WTC11 (cell line): Measurements from ENCODE around the gene TSEN2.

Source experiments
- ATF6 ChIP-seq: sonication (generic); formaldehyde crosslinking; IDR thresholded peaks from 2 replicates; pipeline ENCODE4 v1.8.1; 2023; ENCODE audit warnings: mild to moderate bottlenecking, missing genetic modification reagents
- CREB1 ChIP-seq: sonication (generic); formaldehyde crosslinking; IDR thresholded peaks from 2 replicates; pipeline ENCODE4 v1.8.0; 2023; ENCODE audit warnings: mild to moderate bottlenecking, missing genetic modification reagents
- ESRRA ChIP-seq: sonication (generic); formaldehyde crosslinking; IDR thresholded peaks from 2 replicates; pipeline ENCODE4 v1.8.1; 2022; ENCODE audit warnings: mild to moderate bottlenecking, missing genetic modification reagents, borderline replicate concordance
- GABPB1 ChIP-seq: sonication (generic); formaldehyde crosslinking; IDR thresholded peaks from 2 replicates; pipeline ENCODE4 v1.8.1; 2023; ENCODE audit warnings: mild to moderate bottlenecking, missing genetic modification reagents
- JAZF1 ChIP-seq: fragments of 250-450 bp; sonication (Bioruptor Pico); IDR thresholded peaks from 2 replicates; pipeline ENCODE4 v1.9.0; 2021; ENCODE audit warnings: moderate library complexity, mild to moderate bottlenecking, inconsistent platforms
- PREB ChIP-seq: sonication (generic); formaldehyde crosslinking; IDR thresholded peaks from 2 replicates; pipeline ENCODE4 v1.8.1; 2022; ENCODE audit warnings: mild to moderate bottlenecking, missing genetic modification reagents, moderate library complexity, borderline replicate concordance
- TEAD4 ChIP-seq: sonication (generic); formaldehyde crosslinking; IDR thresholded peaks from 2 replicates; pipeline ENCODE4 v1.8.0; 2022; ENCODE audit warnings: mild to moderate bottlenecking, missing genetic modification reagents
- TP53 ChIP-seq: sonication (generic); formaldehyde crosslinking; IDR thresholded peaks from 2 replicates; pipeline ENCODE4 v1.8.1; 2023; ENCODE audit warnings: mild to moderate bottlenecking, missing genetic modification reagents
- ZBTB43 ChIP-seq: sonication (generic); formaldehyde crosslinking; IDR thresholded peaks from 2 replicates; pipeline ENCODE4 v1.8.1; 2023; ENCODE audit warnings: mild to moderate bottlenecking, missing genetic modification reagents
- ZNF317 ChIP-seq: sonication (generic); formaldehyde crosslinking; IDR thresholded peaks from 2 replicates; pipeline ENCODE4 v1.8.1; 2023; ENCODE audit warnings: low read depth, mild to moderate bottlenecking, moderate library complexity, missing genetic modification reagents, borderline replicate concordance
- TF ChIP-seq, protein P1 (sequence below): sonication (generic); formaldehyde crosslinking; IDR thresholded peaks from 2 replicates; pipeline ENCODE4 v1.8.0; 2022; ENCODE audit warnings: mild to moderate bottlenecking, missing genetic modification reagents
- TF ChIP-seq, protein P2 (sequence below): fragments of 200-600 bp; IDR thresholded peaks from 2 replicates; pipeline ENCODE4 v1.8.0; 2022; ENCODE audit warnings: antibody characterized with exemption

DNA sequence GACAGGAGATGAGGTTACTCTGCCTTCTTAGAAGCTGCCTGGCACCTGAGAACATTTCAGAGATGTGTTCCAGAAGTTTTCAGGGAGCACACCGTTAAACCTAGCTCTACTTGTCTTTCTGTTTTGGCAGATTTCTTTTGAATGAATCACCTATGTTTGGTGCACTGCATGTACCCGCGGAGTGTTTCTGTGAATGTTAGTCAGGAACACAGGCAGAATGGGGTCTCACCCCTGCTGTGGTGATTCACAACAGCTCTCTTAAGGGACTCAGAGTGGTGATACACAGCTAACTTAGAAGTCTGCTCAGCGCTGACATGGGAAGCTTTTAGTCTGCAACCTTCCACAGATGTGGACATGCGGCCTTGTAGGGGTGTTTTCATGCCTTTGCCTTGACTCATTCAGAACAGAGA is 24.0 kb downstream of the TSEN2 start:
- TF ChIP-seq ESRRA (CRISPR knock-in tag), result no peak
- TF ChIP-seq, protein P1, sequence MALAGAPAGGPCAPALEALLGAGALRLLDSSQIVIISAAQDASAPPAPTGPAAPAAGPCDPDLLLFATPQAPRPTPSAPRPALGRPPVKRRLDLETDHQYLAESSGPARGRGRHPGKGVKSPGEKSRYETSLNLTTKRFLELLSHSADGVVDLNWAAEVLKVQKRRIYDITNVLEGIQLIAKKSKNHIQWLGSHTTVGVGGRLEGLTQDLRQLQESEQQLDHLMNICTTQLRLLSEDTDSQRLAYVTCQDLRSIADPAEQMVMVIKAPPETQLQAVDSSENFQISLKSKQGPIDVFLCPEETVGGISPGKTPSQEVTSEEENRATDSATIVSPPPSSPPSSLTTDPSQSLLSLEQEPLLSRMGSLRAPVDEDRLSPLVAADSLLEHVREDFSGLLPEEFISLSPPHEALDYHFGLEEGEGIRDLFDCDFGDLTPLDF (CRISPR knock-in tag), result no peak
- TF ChIP-seq JAZF1 (CRISPR knock-in tag), result no peak
- TF ChIP-seq, protein P2, sequence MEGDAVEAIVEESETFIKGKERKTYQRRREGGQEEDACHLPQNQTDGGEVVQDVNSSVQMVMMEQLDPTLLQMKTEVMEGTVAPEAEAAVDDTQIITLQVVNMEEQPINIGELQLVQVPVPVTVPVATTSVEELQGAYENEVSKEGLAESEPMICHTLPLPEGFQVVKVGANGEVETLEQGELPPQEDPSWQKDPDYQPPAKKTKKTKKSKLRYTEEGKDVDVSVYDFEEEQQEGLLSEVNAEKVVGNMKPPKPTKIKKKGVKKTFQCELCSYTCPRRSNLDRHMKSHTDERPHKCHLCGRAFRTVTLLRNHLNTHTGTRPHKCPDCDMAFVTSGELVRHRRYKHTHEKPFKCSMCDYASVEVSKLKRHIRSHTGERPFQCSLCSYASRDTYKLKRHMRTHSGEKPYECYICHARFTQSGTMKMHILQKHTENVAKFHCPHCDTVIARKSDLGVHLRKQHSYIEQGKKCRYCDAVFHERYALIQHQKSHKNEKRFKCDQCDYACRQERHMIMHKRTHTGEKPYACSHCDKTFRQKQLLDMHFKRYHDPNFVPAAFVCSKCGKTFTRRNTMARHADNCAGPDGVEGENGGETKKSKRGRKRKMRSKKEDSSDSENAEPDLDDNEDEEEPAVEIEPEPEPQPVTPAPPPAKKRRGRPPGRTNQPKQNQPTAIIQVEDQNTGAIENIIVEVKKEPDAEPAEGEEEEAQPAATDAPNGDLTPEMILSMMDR, result no peak
- TF ChIP-seq ATF6, result no peak
- TF ChIP-seq TP53 (CRISPR knock-in tag), result no peak
- no peak for TF ChIP-seq CREB1
- TF ChIP-seq GABPB1, result no peak
- no peak for TF ChIP-seq ZNF317
- no peak for TF ChIP-seq TEAD4 (CRISPR knock-in tag)
- no peak for TF ChIP-seq ZBTB43
- TF ChIP-seq PREB (CRISPR knock-in tag), result no peak
